AG04449 (cell line): Measurements from ENCODE around the gene PXDN.

Source experiments
- CTCF ChIA-PET: fragments of 350-600 bp; formaldehyde crosslinking; extraction: SDS; loops from one replicate; lab custom pipeline; 2021; ENCODE audit warnings: antibody characterized with exemption; lab: Yijun Ruan, JAX
- POLR2A ChIA-PET: fragments of 400-600, 350-600 bp; formaldehyde crosslinking; extraction: SDS; loops from one replicate; lab custom pipeline; 2020; ENCODE audit warnings: antibody characterized with exemption, inconsistent platforms; lab: Yijun Ruan, JAX
- DNase-seq: peaks from one replicate; pipeline ENCODE4 v3.0.0-alpha.2; 2010; ENCODE audit warnings: low read depth, low spot score
- H3K4me3 ChIP-seq: 2 replicates; pipeline ENCODE4 v1.5.1; 2011; ENCODE audit warnings: low read depth, mild to moderate bottlenecking, control low read depth, low read length
- CTCF ChIP-seq: IDR thresholded peaks from one replicate; pipeline ENCODE4 v1.5.1; 2011; ENCODE audit warnings: mild to moderate bottlenecking, moderate library complexity, low read length, control low read depth, inconsistent platforms; ENCODE audit not compliant: insufficient read depth; ENCODE audit errors: missing control alignments

Gene PXDN

GRCh38 chr2:1655461-1655860, 88.9 kb downstream of the PXDN start:
- DNase-seq: no peak
- no peak overlapping the region for H3K4me3 ChIP-seq
- no peak for TF ChIP-seq CTCF
- ChIA-PET POLR2A (no interaction called here), CTCF (no interaction called here)

GRCh38 chr2:1654696-1655374, 89.5 kb downstream of the PXDN start:
- H3K4me3 ChIP-seq: no peak overlapping the region
- CTCF ChIA-PET: interaction anchor here (0.8 kb wide), 2 partner anchors 21 to 86 kb away, joined by 3 read pairs; no protein-coding TSS in a partner anchor
- POLR2A ChIA-PET: interaction anchor here (0.6 to 1.3 kb wide), 2 partner anchors 76 to 90 kb away, joined by 3 read pairs; partner anchors contain the start of gene PXDN
- DNase-seq: no peak
- TF ChIP-seq CTCF: no peak

- ChIA-PET CTCF (interaction anchor here (0.8 kb wide), 2 partner anchors 22 to 87 kb away, joined by 3 read pairs; no protein-coding TSS in a partner anchor), POLR2A (interaction anchor here (0.6 to 1.3 kb wide), 2 partner anchors 77 to 90 kb away, joined by 3 read pairs; partner anchors contain the start of gene PXDN)
- peak; percentile 83 for DNase-seq
- H3K4me3 ChIP-seq: no peak overlapping the region
- no peak for TF ChIP-seq CTCF
These were observed 90.2 kb downstream of the PXDN start for GRCh38 chr2:1653956-1654695.

GRCh38 chr2:1652034-1652790, 92.1 kb downstream of the PXDN start:
- CTCF ChIA-PET: interaction anchor here (0.8 to 1.7 kb wide), 4 partner anchors 90 to 166 kb away, joined by 3 to 5 read pairs (median 4); no protein-coding TSS in a partner anchor

More at GRCh38 chr2:1652034-1652790, 92.1 kb downstream of the PXDN start:
- DNase-seq: no peak
- POLR2A ChIA-PET: interaction anchor here (0.6 to 1.3 kb wide), 5 partner anchors 60 to 96 kb away, joined by 3 to 7 read pairs (median 3); no protein-coding TSS in a partner anchor
- no peak for TF ChIP-seq CTCF
- no peak overlapping the region for H3K4me3 ChIP-seq
